Measurements from ENCODE around the gene NUMB.

Gene NUMB

GRCh38 chr14:73232984-73233383 is 225.4 kb downstream of the NUMB start:
- no peak for DNase-seq (ENCODE audit: low read depth in 2 of 2)

GRCh38 chr14:73231981-73232851 is 226.1 kb downstream of the NUMB start:
- DNase-seq (ENCODE audit: low read depth in 2 of 2) = no peak

- no peak for DNase-seq (ENCODE audit: low read depth in 2 of 2)
These were observed 228.3 kb downstream of the NUMB start for GRCh38 chr14:73230051-73230450.

GRCh38 chr14:73227812-73228781 is 230.2 kb downstream of the NUMB start:
- no peak for DNase-seq (ENCODE audit: low read depth in 2 of 2)

- no peak for DNase-seq (ENCODE audit: low read depth in 2 of 2)
These were observed 232.8 kb downstream of the NUMB start for GRCh38 chr14:73225496-73225895.

Measured in activated CD8-positive, alpha-beta memory T cell treated with anti-CD3 and anti-CD28 coated beads for 4 hours (primary cell).